GM23338 (cell line): Measurements from ENCODE around the gene ALAD. TPM values are rescaled to one million over a fixed set of nuclear protein-coding genes. Genes with fewer than 3 reads are reported as not detected.

Experiments used
- ATAC-seq: fragments of 200-7000 bp; cut with Tn5 transposase; 3 replicates; pipeline ENCODE4 v1.9.1; 2020
- DNase-seq: peaks from one replicate; pipeline ENCODE4 v3.0.0-alpha.2; 2015; ENCODE audit warnings: low spot score
- H2AFZ ChIP-seq: fragments of 200-600 bp; sonication (generic); 2 replicates; pipeline ENCODE4 v1.8.0; 2016; ENCODE audit warnings: antibody characterized with exemption, mild to moderate bottlenecking, moderate library complexity
- H3F3A ChIP-seq: fragments of 200-600 bp; sonication (generic); replicated peaks from 2 replicates; pipeline ENCODE4 v1.8.0; 2017; ENCODE audit warnings: antibody characterized with exemption, mixed run types, low read depth
- H3K27ac ChIP-seq: fragments of 200-600 bp; sonication (generic); 2 replicates; pipeline ENCODE4 v1.6.1; 2016; ENCODE audit warnings: low read depth
- H3K27me3 ChIP-seq: fragments of 200-600 bp; sonication (generic); 2 replicates; pipeline ENCODE4 v1.8.0; 2016; ENCODE audit warnings: mild to moderate bottlenecking, mixed run types, moderate library complexity; ENCODE audit not compliant: insufficient read depth
- H3K36me3 ChIP-seq: fragments of 200-600 bp; sonication (generic); 2 replicates; pipeline ENCODE4 v1.8.0; 2016; ENCODE audit warnings: mild to moderate bottlenecking; ENCODE audit not compliant: insufficient read depth
- H3K4me1 ChIP-seq: fragments of 200-600 bp; sonication (generic); 2 replicates; pipeline ENCODE4 v1.8.0; 2016; ENCODE audit warnings: mild to moderate bottlenecking, moderate library complexity; ENCODE audit not compliant: insufficient read depth
- H3K4me2 ChIP-seq: fragments of 200-600 bp; sonication (generic); 2 replicates; pipeline ENCODE4 v1.7.1; 2017; ENCODE audit warnings: mixed run types
- H3K4me3 ChIP-seq: fragments of 200-600 bp; sonication (generic); 2 replicates; pipeline ENCODE4 v1.6.1; 2016; ENCODE audit warnings: mixed run types
- H3K79me2 ChIP-seq: fragments of 200-600 bp; sonication (generic); replicated peaks from 2 replicates; pipeline ENCODE4 v1.8.0; 2017; ENCODE audit warnings: mild to moderate bottlenecking; ENCODE audit not compliant: insufficient read depth
- H3K9me2 ChIP-seq: fragments of 200-600 bp; sonication (generic); 2 replicates; pipeline ENCODE4 v1.8.0; 2017; ENCODE audit not compliant: insufficient read depth
- H4K20me1 ChIP-seq: fragments of 200-600 bp; sonication (generic); replicated peaks from 2 replicates; pipeline ENCODE4 v1.8.0; 2017; ENCODE audit warnings: mild to moderate bottlenecking; ENCODE audit not compliant: insufficient read depth
- H3K27ac Mint-ChIP-seq: 2 replicates; pipeline ENCODE4 v1.8.0; 2020; ENCODE audit warnings: inconsistent platforms, mild to moderate bottlenecking, moderate library complexity, mixed read lengths
- H3K27me3 Mint-ChIP-seq: 3 replicates; pipeline ENCODE4 v1.8.0; 2022; ENCODE audit warnings: low read depth, mild to moderate bottlenecking, moderate library complexity, mixed read lengths, inconsistent platforms; ENCODE audit not compliant: insufficient read depth, poor library complexity
- H3K36me3 Mint-ChIP-seq: 3 replicates; pipeline ENCODE4 v1.8.0; 2021; ENCODE audit warnings: low read depth, mild to moderate bottlenecking, inconsistent platforms, moderate library complexity, mixed read lengths
- H3K4me1 Mint-ChIP-seq: 3 replicates; pipeline ENCODE4 v1.8.0; 2020; ENCODE audit warnings: mild to moderate bottlenecking, inconsistent platforms, mixed read lengths
- H3K4me3 Mint-ChIP-seq: 3 replicates; pipeline ENCODE4 v1.8.0; 2021; ENCODE audit warnings: moderate library complexity, mild to moderate bottlenecking, inconsistent platforms, mixed read lengths
- H3K9me3 Mint-ChIP-seq: 3 replicates; pipeline ENCODE4 v1.8.0; 2020; ENCODE audit warnings: moderate library complexity, mild to moderate bottlenecking, inconsistent platforms, mixed read lengths
- CREB1 ChIP-seq: fragments of 250-450 bp; sonication (Bioruptor Pico); IDR thresholded peaks from 2 replicates; pipeline ENCODE4 v1.5.0; 2020; ENCODE audit warnings: low read depth, mild to moderate bottlenecking, moderate library complexity
- NANOG ChIP-seq: IDR thresholded peaks from 2 replicates; pipeline ENCODE4 v1.6.1; 2016; ENCODE audit warnings: antibody characterized with exemption, borderline replicate concordance
- POLR2AphosphoS5 ChIP-seq: IDR thresholded peaks from 2 replicates; pipeline ENCODE4 v1.6.1; 2016; ENCODE audit warnings: antibody characterized with exemption, low read depth
- STAT1 ChIP-seq: IDR thresholded peaks from one replicate; pipeline ENCODE4 v1.6.1; 2016; ENCODE audit warnings: antibody characterized with exemption; ENCODE audit not compliant: unreplicated experiment
- ZNF114 ChIP-seq: fragments of 250-450 bp; sonication (Bioruptor Pico); IDR thresholded peaks from 2 replicates; pipeline ENCODE4 v1.5.0; 2020; ENCODE audit warnings: mild to moderate bottlenecking, moderate library complexity
- ZNF331 ChIP-seq: fragments of 250-450 bp; sonication (Bioruptor Pico); IDR thresholded peaks from 2 replicates; pipeline ENCODE4 v1.5.0; 2020; ENCODE audit warnings: low read depth, mild to moderate bottlenecking, moderate library complexity
- long read RNA-seq: library from polyadenylated mRNA; unstranded; transcript quantifications from one replicate; pipeline ENCODE4 v2.0.0, GENCODE V29; 2020; ENCODE audit not compliant: unreplicated experiment
- polyA plus RNA-seq: library from polyadenylated mRNA; unstranded; fragments of >200 nt; fragmentation: Nextera tagmentation; extraction: Ambion mirVana; gene quantifications from 2 replicates; pipeline ENCODE4 v1.2.1, GENCODE V29; 2016
- total RNA-seq: library from RNA; depleted of rRNA; stranded (reverse); fragments of >200 nt; shearing (Covaris generic); gene quantifications from 2 replicates; pipeline ENCODE4 v1.2.3, GENCODE V29; 2014; rRNA removed
- TF ChIP-seq, protein P1 (sequence below), 2 experiments: fragments of 200-600 bp in 1 of 2; sonication (generic) in 1 of 2; conservative IDR thresholded peaks; 2 replicates each; pipeline versions ENCODE4 v1.5.1 to v1.6.1; 2016 to 2017; ENCODE audit warnings: antibody characterized with exemption in 2 of 2, low read depth in 2 of 2, mild to moderate bottlenecking in 2 of 2, moderate library complexity in 1 of 2
- TF ChIP-seq, protein P2 (sequence below): IDR thresholded peaks from 2 replicates; pipeline ENCODE4 v1.6.1; 2016; ENCODE audit warnings: antibody characterized with exemption
- TF ChIP-seq, protein P3 (sequence below): IDR thresholded peaks from one replicate; pipeline ENCODE4 v1.6.1; 2018; ENCODE audit warnings: antibody characterized with exemption; ENCODE audit not compliant: unreplicated experiment

Gene ALAD
- total RNA-seq (10.1 and 19.3 TPM in 2 replicates), polyA plus RNA-seq (7.0 and 7.1 TPM in 2 replicates)
- long read RNA-seq, partial matches to known transcripts, result 0 of 5 reads
- long read RNA-seq, other reads (novel, unspliced or antisense), result 1 of 5 reads

DNA sequence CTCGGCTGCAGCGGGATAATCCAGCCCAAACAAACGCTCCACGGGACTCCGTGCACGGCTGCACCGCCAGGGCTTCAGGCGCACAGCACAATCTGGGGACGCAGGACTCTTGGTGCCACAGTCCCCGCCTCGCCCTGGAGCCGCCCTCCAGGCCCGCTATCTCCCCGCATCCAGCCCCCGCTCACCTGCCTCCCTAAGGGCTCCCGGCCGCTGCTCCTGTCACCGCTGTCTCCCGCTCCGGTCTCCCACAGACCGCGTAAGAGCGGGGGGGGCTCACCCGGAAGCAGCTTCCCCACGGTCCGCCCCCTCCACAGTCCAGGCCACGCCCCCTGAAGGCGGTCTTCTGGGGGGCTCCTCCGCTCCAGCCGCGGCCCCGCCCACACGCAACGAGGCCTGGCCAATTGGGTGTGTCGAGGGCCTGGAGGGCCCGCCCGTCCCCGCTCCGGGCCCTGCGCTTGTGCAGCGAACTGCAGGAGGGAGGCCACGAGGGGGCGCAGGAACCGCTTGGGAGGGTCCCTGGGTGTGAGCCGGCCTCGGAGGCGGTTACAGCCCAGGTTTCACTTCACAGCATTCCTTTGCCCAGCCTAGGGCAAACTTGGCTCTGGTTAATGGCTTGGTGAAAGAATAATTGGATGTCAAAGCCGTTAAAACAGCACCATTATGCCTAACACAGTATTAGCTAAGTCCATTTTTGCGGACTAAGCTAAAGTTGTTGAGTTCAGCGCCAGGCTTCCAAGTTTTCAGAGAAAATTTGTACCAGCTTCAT, at the start of gene ALAD:
Gene ALAD, minus strand, starts transcription at position 258 of the 766 bp plus-strand sequence. CDS start 7,725 bp downstream, outside the sequence.
- H3K4me2 ChIP-seq, result peak within 1 kb of the TSS; percentile 79
- no peaks in the 10 kb centered on the region for H3K36me3 ChIP-seq
- H3K4me1 ChIP-seq, result no peaks in the 10 kb centered on the region
- H2AFZ ChIP-seq, result peak within 1 kb of the TSS; percentile 93
- DNase-seq (peak; percentile 99), ATAC-seq (peak; percentile 96)
- H3K27ac ChIP-seq, result peak within 1 kb of the TSS; percentile 81
- H3F3A ChIP-seq, result 0 out of 2 replicates have a peak, but pooled peaks cover 3% of the 10 kb centered on the region
- peak within 1 kb of the TSS; percentile 92 for H3K4me3 ChIP-seq
- TF ChIP-seq CREB1 (peak; percentile 62), ZNF114 (no peak), POLR2AphosphoS5 (peak; percentile 72)
- TF ChIP-seq, protein P1, sequence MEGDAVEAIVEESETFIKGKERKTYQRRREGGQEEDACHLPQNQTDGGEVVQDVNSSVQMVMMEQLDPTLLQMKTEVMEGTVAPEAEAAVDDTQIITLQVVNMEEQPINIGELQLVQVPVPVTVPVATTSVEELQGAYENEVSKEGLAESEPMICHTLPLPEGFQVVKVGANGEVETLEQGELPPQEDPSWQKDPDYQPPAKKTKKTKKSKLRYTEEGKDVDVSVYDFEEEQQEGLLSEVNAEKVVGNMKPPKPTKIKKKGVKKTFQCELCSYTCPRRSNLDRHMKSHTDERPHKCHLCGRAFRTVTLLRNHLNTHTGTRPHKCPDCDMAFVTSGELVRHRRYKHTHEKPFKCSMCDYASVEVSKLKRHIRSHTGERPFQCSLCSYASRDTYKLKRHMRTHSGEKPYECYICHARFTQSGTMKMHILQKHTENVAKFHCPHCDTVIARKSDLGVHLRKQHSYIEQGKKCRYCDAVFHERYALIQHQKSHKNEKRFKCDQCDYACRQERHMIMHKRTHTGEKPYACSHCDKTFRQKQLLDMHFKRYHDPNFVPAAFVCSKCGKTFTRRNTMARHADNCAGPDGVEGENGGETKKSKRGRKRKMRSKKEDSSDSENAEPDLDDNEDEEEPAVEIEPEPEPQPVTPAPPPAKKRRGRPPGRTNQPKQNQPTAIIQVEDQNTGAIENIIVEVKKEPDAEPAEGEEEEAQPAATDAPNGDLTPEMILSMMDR (conservative IDR thresholded peaks at IDR 0.05; ENCODE audit: low read depth in 2 of 2), result peak; percentile 90 to 98
- TF ChIP-seq, protein P2, sequence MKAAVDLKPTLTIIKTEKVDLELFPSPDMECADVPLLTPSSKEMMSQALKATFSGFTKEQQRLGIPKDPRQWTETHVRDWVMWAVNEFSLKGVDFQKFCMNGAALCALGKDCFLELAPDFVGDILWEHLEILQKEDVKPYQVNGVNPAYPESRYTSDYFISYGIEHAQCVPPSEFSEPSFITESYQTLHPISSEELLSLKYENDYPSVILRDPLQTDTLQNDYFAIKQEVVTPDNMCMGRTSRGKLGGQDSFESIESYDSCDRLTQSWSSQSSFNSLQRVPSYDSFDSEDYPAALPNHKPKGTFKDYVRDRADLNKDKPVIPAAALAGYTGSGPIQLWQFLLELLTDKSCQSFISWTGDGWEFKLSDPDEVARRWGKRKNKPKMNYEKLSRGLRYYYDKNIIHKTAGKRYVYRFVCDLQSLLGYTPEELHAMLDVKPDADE, result no peak; the same call in 1 of the 2 replicates
- H3K4me3 Mint-ChIP-seq, result peak within 1 kb of the TSS; percentile 85
- H3K27me3 Mint-ChIP-seq, result peaks cover 10% of the 10 kb centered on the region
- H3K27ac Mint-ChIP-seq, result no peak within 1 kb of the TSS; the same call in 1 of the 2 replicates
- H3K9me3 Mint-ChIP-seq, result no peaks in the 10 kb centered on the region; the same call in 2 of the 3 replicates
- no peaks in the 10 kb centered on the region for H3K27me3 ChIP-seq
- H3K79me2 ChIP-seq, result no peaks in the 10 kb centered on the region
- no peaks in the 10 kb centered on the region; the same call in 2 of the 3 replicates for H3K36me3 Mint-ChIP-seq
- H3K9me2 ChIP-seq, result no peaks in the 10 kb centered on the region
- no peaks in the 10 kb centered on the region for H4K20me1 ChIP-seq
- H3K4me1 Mint-ChIP-seq, result peaks cover 4% of the 10 kb centered on the region; the same call in 2 of the 3 replicates

DNA sequence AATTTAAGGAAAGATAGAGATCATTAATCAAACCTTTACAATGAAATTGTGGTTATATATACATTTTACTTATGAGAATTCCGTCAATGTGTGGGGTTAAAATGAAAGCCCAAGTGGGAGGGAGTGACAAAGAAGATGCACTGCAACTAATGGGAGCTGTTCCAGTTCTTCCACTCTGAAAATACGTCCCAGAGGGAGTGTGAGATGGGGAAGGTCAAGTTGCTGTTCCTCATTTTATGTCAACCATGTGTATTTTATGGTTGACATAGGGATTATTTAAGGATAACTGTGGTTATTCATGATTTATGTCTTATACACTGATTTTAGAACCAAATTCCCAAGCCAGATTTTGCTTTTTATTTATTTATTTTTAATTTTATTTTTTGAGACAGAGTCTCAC, 48.3 kb upstream of the ALAD start:
- H3K4me1 Mint-ChIP-seq, result peaks cover 6% of the 10 kb centered on the region; the same call in 2 of the 3 replicates
- Histone ChIP-seq H4K20me1 (no peaks in the 10 kb centered on the region), H3K36me3 (no peaks in the 10 kb centered on the region), H3K27me3 (no peaks in the 10 kb centered on the region), H3K79me2 (no peaks in the 10 kb centered on the region), H3K27ac (no peak overlapping the region), H2AFZ (no peak overlapping the region), H3F3A (no peaks in the 10 kb centered on the region), H3K4me2 (no peak overlapping the region), H3K4me3 (no peak overlapping the region), H3K4me1 (no peaks in the 10 kb centered on the region), H3K9me2 (no peaks in the 10 kb centered on the region)
- H3K27me3 Mint-ChIP-seq, result peaks cover 2% of the 10 kb centered on the region
- H3K9me3 Mint-ChIP-seq, result no peaks in the 10 kb centered on the region
- no peak for DNase-seq
- no peak for ATAC-seq
- no peak overlapping the region for H3K4me3 Mint-ChIP-seq
- no peak overlapping the region for H3K27ac Mint-ChIP-seq
- H3K36me3 Mint-ChIP-seq, result no peaks in the 10 kb centered on the region
- no peak for TF ChIP-seq ZNF331
- no peak for TF ChIP-seq NANOG
- TF ChIP-seq, protein P2, result no peak
- no peak for TF ChIP-seq CREB1
- no peak for TF ChIP-seq STAT1
- TF ChIP-seq, protein P1 (conservative IDR thresholded peaks at IDR 0.05; ENCODE audit: low read depth in 2 of 2), result no peak
- TF ChIP-seq, protein P3, sequence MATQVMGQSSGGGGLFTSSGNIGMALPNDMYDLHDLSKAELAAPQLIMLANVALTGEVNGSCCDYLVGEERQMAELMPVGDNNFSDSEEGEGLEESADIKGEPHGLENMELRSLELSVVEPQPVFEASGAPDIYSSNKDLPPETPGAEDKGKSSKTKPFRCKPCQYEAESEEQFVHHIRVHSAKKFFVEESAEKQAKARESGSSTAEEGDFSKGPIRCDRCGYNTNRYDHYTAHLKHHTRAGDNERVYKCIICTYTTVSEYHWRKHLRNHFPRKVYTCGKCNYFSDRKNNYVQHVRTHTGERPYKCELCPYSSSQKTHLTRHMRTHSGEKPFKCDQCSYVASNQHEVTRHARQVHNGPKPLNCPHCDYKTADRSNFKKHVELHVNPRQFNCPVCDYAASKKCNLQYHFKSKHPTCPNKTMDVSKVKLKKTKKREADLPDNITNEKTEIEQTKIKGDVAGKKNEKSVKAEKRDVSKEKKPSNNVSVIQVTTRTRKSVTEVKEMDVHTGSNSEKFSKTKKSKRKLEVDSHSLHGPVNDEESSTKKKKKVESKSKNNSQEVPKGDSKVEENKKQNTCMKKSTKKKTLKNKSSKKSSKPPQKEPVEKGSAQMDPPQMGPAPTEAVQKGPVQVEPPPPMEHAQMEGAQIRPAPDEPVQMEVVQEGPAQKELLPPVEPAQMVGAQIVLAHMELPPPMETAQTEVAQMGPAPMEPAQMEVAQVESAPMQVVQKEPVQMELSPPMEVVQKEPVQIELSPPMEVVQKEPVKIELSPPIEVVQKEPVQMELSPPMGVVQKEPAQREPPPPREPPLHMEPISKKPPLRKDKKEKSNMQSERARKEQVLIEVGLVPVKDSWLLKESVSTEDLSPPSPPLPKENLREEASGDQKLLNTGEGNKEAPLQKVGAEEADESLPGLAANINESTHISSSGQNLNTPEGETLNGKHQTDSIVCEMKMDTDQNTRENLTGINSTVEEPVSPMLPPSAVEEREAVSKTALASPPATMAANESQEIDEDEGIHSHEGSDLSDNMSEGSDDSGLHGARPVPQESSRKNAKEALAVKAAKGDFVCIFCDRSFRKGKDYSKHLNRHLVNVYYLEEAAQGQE, result no peak
